Type B pancreatic cell (in vitro differentiated cells): Measurements from ENCODE around the gene AGFG2. TPM values are rescaled to one million over a fixed set of nuclear protein-coding genes. Genes with fewer than 3 reads are reported as not detected.

Source experiments
- DNase-seq: peaks from one replicate; pipeline ENCODE4 v3.0.0; 2021; ENCODE audit warnings: mixed read lengths; ENCODE audit not compliant: unreplicated experiment; ENCODE audit errors: extremely low spot score
- H3K27ac Mint-ChIP-seq: 2 replicates; pipeline ENCODE4 v1.8.0; 2021; ENCODE audit warnings: mild to moderate bottlenecking, mixed read lengths
- H3K27me3 Mint-ChIP-seq: 2 replicates; pipeline ENCODE4 v1.8.0; 2021; ENCODE audit warnings: mixed read lengths
- H3K36me3 Mint-ChIP-seq: 2 replicates; pipeline ENCODE4 v1.8.0; 2021; ENCODE audit warnings: mixed read lengths
- H3K4me1 Mint-ChIP-seq: one replicate; pipeline ENCODE4 v1.8.0; 2021; ENCODE audit warnings: mixed read lengths; ENCODE audit not compliant: unreplicated experiment
- H3K4me3 Mint-ChIP-seq: 2 replicates; pipeline ENCODE4 v1.8.0; 2021; ENCODE audit warnings: mild to moderate bottlenecking, mixed read lengths
- H3K9me3 Mint-ChIP-seq: 2 replicates; pipeline ENCODE4 v1.8.0; 2021; ENCODE audit warnings: mixed read lengths
- total RNA-seq: library from RNA; stranded (reverse); gene quantifications from 2 replicates; pipeline ENCODE4 v1.2.1, GENCODE V29; 2021; ENCODE audit warnings: low replicate concordance
- TF ChIP-seq, protein P1 (sequence below): fragments of 200-600 bp; sonication (generic); conservative IDR thresholded peaks from 2 replicates; pipeline ENCODE4 v1.5.0; 2021; ENCODE audit warnings: antibody characterized with exemption, mild to moderate bottlenecking

AGFG2 gene
- total RNA-seq, 1 donor from 2014 or later: 16.3 TPM

DNA sequence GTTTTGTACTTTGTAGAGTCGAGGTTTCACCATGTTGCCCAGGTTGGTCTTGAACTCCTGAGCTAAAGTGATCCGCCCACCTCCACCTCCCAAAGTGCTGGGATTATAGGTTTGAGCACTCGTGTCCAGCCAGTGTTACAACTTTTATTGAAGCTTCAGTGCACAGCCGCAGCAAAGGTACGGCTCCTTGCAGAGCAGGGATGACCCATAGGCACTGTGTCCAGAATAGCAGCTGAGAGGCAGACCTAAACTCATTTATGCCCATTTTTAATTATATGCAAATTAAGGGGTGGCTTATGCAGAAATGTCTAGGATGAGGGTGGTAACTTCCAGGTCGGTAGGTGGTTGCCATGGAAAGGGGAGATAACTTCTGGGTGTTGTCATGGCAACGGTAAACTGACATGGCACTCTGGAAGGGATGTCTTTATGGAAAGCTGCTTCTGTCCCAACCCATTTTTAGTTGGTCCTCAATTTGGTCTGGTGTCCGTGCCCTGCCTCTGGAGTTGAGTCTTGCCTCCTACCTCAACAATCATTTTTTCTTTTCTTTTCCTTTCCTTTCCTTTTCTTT is 32.6 kb upstream of the AGFG2 start:
- TF ChIP-seq, protein P1, sequence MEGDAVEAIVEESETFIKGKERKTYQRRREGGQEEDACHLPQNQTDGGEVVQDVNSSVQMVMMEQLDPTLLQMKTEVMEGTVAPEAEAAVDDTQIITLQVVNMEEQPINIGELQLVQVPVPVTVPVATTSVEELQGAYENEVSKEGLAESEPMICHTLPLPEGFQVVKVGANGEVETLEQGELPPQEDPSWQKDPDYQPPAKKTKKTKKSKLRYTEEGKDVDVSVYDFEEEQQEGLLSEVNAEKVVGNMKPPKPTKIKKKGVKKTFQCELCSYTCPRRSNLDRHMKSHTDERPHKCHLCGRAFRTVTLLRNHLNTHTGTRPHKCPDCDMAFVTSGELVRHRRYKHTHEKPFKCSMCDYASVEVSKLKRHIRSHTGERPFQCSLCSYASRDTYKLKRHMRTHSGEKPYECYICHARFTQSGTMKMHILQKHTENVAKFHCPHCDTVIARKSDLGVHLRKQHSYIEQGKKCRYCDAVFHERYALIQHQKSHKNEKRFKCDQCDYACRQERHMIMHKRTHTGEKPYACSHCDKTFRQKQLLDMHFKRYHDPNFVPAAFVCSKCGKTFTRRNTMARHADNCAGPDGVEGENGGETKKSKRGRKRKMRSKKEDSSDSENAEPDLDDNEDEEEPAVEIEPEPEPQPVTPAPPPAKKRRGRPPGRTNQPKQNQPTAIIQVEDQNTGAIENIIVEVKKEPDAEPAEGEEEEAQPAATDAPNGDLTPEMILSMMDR: no peak
- Mint-ChIP-seq H3K27ac (no peak overlapping the region), H3K4me1 (peaks cover 5% of the 10 kb centered on the region), H3K9me3 (no peaks in the 10 kb centered on the region), H3K4me3 (no peak overlapping the region), H3K27me3 (no peaks in the 10 kb centered on the region), H3K36me3 (no peaks in the 10 kb centered on the region)
- no peak for DNase-seq

DNA sequence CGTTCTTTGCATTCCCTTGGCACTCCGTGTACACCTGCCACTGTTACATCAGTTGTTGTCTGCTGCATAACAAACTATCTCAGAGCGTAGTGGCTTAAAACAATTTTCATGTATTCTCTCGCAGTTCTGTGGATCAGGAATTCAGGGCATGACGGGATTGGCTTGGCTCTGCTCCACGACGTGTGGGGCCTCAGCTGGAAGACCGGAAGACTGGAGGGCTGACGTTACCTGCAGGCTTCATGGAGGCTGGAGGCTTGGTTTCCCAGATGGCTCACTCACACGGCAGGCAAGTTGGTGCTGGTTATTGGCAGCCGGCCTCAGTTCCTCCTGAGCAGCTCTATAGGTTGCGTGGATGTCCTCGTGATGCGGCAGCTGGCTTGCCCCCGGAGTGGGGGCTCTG is 29.8 kb upstream of the AGFG2 start:
- no peak overlapping the region for H3K4me3 Mint-ChIP-seq
- no peak for DNase-seq

DNA sequence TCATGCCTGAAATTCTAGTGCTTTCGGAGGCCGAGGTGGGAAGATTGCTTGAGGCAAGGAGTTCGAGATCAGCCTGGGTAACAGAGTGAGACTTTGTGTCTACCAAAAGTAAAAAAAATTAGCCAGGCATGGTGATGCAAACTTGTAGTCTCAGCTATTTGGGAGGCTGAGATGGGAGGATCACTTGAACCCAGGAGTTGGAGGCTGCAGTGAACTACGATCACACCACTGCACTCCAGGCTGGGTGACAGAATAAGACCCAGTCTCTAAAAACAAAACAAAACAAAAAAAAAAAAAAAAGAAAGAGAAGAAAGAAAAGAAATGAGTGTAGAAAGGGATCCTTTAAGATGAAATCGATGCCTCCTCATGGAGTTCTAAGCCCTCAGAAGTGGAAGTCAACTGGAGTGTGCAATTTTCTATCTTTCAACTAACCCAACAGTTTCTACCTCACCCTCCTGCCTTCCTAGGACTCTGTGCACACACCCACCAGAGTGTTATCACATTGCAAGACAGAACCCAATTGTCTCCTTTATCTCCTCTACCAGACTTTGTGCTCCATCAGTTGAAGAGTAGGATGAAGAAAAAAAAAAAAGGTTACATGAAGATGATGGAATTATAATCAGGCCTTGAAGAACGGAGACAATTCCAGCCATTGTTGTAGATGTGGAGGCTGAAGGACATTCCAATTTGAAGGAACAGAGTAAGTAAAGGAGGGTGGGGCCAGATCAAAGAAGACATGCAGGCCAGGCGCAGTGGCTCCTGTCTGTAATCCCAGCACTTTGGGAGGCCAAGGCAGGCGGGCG is 28.4 kb upstream of the AGFG2 start:
- peaks cover 8% of the 10 kb centered on the region for H3K4me1 Mint-ChIP-seq
- no peak for DNase-seq
- TF ChIP-seq, protein P1: no peak
- H3K4me3 Mint-ChIP-seq: no peak overlapping the region
- H3K27ac Mint-ChIP-seq: no peak overlapping the region
- H3K9me3 Mint-ChIP-seq: no peaks in the 10 kb centered on the region
- H3K27me3 Mint-ChIP-seq: no peaks in the 10 kb centered on the region
- H3K36me3 Mint-ChIP-seq: no peaks in the 10 kb centered on the region

More for the DNA sequence above, 29.8 kb upstream of the AGFG2 start:
- no peaks in the 10 kb centered on the region for H3K4me1 Mint-ChIP-seq
- no peak overlapping the region for H3K27ac Mint-ChIP-seq
- no peaks in the 10 kb centered on the region for H3K36me3 Mint-ChIP-seq
- no peaks in the 10 kb centered on the region for H3K9me3 Mint-ChIP-seq
- H3K27me3 Mint-ChIP-seq: no peaks in the 10 kb centered on the region
- TF ChIP-seq, protein P1: no peak

DNA sequence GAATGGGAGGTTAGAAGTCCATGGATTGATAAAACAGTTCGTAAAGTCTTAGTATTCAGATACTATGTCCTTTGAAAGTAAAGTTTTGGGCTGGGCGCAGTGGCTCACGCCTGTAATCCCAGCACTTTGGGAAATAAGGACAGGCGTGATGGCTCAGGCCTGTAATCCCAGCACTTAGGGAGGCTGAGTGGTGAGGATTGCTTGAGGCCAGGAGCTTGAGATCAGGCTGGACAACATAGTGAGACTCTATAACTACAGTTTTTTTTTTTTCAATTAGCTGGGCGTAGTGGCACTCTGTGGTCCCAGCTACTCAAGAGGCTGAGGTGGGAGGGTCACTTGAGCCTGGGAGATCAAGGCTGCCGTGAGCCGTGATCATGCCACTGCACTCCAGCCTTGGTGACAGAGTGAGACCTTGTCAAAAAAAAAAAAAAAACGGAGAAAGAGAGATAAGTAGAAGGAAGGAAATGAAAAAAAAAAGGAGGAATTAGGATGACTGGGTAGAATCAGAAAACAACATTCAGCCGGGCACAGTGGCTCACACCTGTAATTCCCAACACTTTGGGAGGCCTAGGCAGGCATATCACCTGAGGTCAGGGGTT is 25.7 kb upstream of the AGFG2 start:
- Mint-ChIP-seq H3K36me3 (no peaks in the 10 kb centered on the region), H3K27ac (no peak overlapping the region), H3K4me1 (peaks cover 12% of the 10 kb centered on the region), H3K9me3 (no peaks in the 10 kb centered on the region), H3K4me3 (no peak overlapping the region), H3K27me3 (no peaks in the 10 kb centered on the region)
- DNase-seq: no peak
- TF ChIP-seq, protein P1: no peak

DNA sequence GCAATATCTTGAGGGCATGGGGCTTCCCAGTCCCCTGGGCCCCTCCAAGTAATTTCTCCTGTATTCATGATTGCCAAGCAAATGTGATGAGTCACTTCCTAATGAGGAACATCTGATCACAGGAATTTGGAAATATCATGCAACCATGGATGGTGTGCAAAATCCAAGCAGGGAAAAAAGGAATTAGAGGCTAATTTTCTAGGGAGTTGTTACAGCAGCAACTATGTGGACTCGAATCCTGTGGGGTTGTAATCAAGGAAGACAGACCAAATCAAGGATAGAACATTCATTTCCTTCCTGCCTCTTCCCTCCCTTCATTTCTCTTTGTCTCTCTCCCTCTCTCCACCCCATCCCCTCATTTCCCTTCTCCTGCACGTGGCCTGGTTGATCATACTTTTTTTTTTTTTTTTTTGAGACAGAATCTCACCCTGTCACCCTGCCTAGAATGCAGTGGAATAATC is 23.9 kb upstream of the AGFG2 start:
- peak overlapping the region; percentile 43 for H3K27ac Mint-ChIP-seq
- peaks cover 12% of the 10 kb centered on the region for H3K4me1 Mint-ChIP-seq
- no peaks in the 10 kb centered on the region for H3K9me3 Mint-ChIP-seq
- no peak for DNase-seq
- no peaks in the 10 kb centered on the region for H3K27me3 Mint-ChIP-seq
- no peaks in the 10 kb centered on the region for H3K36me3 Mint-ChIP-seq
- TF ChIP-seq, protein P1: no peak
- H3K4me3 Mint-ChIP-seq: no peak overlapping the region
